ENCODE results near the gene RACK1.

Gene RACK1

DNA sequence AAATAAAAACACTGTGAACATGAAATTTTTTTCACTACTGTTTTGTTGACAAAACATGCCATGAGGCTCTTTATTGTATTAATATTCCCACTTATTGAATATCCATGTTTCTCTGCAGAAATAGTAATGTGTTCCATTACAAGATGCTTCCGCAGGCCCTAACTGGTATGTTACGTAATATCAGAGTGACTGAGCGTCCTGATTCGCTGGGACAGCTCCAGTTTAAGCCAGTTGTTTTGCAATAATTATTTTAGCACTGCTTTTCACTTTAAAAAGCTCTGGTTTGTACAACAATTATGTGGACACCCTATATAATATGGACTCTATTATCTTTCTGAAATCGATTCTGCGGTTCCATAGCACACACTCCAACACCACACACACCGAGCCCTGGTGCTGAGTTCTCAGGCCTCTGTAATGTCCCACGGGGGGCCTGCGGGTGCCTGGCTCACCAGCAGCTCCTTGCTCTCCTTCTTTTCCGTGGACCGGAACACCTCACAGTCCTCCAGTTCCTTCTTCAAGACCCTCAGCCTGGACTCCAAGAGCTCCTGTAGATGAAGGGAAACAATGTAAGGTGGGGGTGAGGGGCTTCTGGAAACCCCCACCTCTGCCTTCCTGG is 40.5 kb downstream of the RACK1 start:
- Histone ChIP-seq H3K4me3 (ENCODE audit: low read depth, low read length) (no peak overlapping the region), H3K36me3 (replicated peaks) (no peaks in the 10 kb centered on the region), H3K27ac (no peak overlapping the region), H3K27me3 (replicated peaks) (no peaks in the 10 kb centered on the region)
- in situ Hi-C loops (cut with HindIII; ENCODE audit: low pct_ligation_motif_present, low sequenced_read_pairs): no loop called here
- TF ChIP-seq, protein P1, sequence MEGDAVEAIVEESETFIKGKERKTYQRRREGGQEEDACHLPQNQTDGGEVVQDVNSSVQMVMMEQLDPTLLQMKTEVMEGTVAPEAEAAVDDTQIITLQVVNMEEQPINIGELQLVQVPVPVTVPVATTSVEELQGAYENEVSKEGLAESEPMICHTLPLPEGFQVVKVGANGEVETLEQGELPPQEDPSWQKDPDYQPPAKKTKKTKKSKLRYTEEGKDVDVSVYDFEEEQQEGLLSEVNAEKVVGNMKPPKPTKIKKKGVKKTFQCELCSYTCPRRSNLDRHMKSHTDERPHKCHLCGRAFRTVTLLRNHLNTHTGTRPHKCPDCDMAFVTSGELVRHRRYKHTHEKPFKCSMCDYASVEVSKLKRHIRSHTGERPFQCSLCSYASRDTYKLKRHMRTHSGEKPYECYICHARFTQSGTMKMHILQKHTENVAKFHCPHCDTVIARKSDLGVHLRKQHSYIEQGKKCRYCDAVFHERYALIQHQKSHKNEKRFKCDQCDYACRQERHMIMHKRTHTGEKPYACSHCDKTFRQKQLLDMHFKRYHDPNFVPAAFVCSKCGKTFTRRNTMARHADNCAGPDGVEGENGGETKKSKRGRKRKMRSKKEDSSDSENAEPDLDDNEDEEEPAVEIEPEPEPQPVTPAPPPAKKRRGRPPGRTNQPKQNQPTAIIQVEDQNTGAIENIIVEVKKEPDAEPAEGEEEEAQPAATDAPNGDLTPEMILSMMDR (IDR thresholded peaks at IDR 0.05; ENCODE audit: low read depth, low read length, missing control alignments): no peak
- no peak for DNase-seq

DNA sequence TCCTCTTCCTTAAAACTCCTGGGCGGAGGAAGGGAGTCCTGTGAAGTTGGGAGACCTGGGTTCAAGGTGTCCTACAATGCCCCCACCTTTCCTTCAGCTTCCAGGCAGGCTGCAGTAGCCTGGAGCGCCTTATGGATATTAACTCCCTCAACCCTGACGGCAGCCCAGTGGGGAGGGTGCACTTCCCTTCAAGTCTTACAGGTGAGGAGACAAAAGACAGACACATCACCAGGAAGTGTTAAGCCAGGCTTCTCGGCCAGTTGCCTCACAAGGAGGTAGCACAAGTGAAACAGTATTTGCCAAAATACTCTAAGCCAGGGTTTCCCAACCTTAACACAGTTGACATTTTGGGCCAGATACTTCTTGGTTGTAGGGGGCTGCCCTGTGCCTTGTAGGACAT is 42.9 kb downstream of the RACK1 start:
- Histone ChIP-seq H3K27ac (no peak overlapping the region), H3K36me3 (replicated peaks) (no peaks in the 10 kb centered on the region), H3K27me3 (replicated peaks) (no peaks in the 10 kb centered on the region), H3K4me3 (ENCODE audit: low read depth, low read length) (no peak overlapping the region)
- TF ChIP-seq, protein P1 (IDR thresholded peaks at IDR 0.05; ENCODE audit: low read depth, low read length, missing control alignments): no peak
- in situ Hi-C loops (cut with HindIII; ENCODE audit: low pct_ligation_motif_present, low sequenced_read_pairs): no loop called here
- DNase-seq: no peak

DNA sequence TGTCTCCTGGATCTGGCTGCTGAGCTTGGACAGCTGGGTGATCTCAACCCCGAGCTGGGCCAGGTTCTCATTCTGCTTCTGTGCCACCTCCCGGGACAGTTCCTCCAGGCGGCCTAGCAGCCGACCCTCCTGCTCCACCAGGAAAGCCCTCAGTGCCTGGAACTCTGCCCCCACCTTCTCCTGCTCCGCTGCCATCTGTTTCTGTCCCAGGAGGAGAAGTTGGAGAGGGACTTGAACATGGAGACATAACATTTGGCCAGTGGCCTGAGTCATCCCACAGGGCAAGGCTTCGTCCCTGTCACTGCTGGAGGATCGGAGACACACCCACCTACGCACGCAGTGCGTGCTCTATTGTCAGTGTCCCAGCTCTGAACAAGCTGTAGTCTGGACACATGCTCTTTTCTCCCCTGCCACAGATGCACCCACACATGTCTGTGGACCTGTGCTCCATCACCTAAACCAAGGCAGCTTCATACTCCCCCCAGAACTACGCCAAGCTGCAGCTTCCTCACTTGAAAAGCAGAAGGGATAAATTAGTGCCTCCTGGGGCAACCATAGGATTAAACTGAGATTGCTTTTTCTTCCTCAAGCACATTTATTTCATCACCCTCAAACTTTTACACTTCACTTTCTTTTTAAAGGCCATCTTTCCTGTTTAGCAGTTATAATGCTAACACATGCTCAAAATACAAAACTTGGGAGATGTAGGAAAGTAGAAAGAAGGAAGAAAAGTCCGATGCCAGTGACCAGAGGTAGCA is 43.6 kb downstream of the RACK1 start:
- H3K36me3 ChIP-seq (replicated peaks): no peaks in the 10 kb centered on the region
- in situ Hi-C loops (cut with HindIII; ENCODE audit: low pct_ligation_motif_present, low sequenced_read_pairs): no loop called here
- no peak overlapping the region for H3K4me3 ChIP-seq (ENCODE audit: low read depth, low read length)
- no peaks in the 10 kb centered on the region for H3K27me3 ChIP-seq (replicated peaks)
- H3K27ac ChIP-seq: no peak overlapping the region
- TF ChIP-seq, protein P1 (IDR thresholded peaks at IDR 0.05; ENCODE audit: low read depth, low read length, missing control alignments): no peak
- DNase-seq: no peak

DNA sequence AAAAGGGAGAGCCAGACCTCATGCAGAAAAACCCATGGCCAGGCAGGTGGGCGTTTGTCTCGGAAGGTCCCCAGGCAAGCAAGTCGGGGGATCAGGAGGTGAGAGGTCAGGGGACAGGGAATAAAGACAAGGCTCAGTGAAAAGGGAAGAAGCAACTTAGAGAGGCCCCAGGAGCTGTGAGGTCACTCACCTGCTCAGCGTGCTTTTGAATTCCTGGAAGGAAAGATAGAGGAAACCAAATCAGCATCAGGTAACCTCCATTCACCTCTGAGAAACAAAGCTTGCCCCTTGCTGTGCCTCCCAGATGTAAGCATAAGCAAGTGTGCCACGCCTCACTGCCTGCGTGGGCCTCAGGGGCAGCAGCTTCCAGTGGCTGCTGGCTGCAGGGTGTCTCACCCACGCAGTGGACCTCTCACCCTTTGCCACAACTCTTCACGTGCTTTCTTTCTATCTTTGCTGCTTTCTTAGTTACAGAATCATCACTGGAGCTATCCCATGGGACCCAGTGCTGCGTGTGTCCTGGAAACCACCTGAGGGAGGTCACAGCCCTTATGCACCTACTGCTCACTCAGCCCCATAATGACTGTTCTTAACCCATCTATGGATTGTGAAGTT is 44.7 kb downstream of the RACK1 start:
- no peaks in the 10 kb centered on the region for H3K36me3 ChIP-seq (replicated peaks)

DNA sequence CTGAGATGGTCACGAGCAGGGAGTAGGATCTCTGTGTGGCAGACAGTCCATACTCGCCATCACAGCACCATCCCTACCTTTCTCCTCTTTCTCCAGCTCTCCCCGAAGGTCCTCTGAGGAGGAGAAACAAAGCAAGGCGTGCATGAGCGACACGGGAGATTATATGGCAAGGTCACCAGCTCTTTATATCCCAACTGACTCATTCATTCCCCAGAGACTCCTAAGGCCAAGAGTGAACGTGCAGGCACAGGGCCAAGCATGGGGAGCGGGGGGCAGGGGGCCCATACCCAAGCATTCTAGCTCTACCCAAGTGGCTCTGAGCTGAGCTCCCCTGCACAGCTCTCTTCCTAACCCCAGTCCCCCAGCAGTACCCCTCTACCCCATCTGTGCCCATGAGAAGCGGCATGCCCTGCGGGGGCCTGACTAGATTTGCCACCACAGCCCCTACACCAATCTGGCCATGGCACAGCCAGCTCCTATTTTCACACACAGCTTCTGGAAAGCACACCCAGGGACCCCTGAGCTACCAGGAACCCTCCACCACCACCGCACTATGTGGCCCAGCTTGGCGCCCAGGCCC is 45.5 kb downstream of the RACK1 start:
- Histone ChIP-seq H3K4me3 (ENCODE audit: low read depth, low read length) (no peak overlapping the region), H3K27me3 (replicated peaks) (no peaks in the 10 kb centered on the region), H3K27ac (no peak overlapping the region), H3K36me3 (replicated peaks) (no peaks in the 10 kb centered on the region)
- TF ChIP-seq, protein P1 (IDR thresholded peaks at IDR 0.05; ENCODE audit: low read depth, low read length, missing control alignments): no peak
- in situ Hi-C loops (cut with HindIII; ENCODE audit: low pct_ligation_motif_present, low sequenced_read_pairs): no loop called here
- DNase-seq: no peak

More for the DNA sequence above, 44.7 kb downstream of the RACK1 start:
- in situ Hi-C loops (cut with HindIII; ENCODE audit: low pct_ligation_motif_present, low sequenced_read_pairs): no loop called here
- no peak overlapping the region for H3K4me3 ChIP-seq (ENCODE audit: low read depth, low read length)
- TF ChIP-seq, protein P1 (IDR thresholded peaks at IDR 0.05; ENCODE audit: low read depth, low read length, missing control alignments): no peak
- no peak for DNase-seq
- H3K27ac ChIP-seq: no peak overlapping the region
- no peaks in the 10 kb centered on the region for H3K27me3 ChIP-seq (replicated peaks)
